Duodenal mucosa (tissue), 2 donors: ENCODE results near the gene MPRIP.

Experiments
- H3K27ac ChIP-seq: one replicate; pipeline ENCODE4 v1.7.0; 2013; ENCODE audit warnings: low read depth, low read length
- H3K27me3 ChIP-seq, 2 donors: one replicate each; pipeline ENCODE4 v1.7.0; 2013; ENCODE audit warnings: low read length in 2 of 2, control low read depth in 1 of 2; ENCODE audit not compliant: insufficient read depth in 2 of 2, control insufficient read depth in 1 of 2
- H3K36me3 ChIP-seq, 2 donors: one replicate each; pipeline ENCODE4 v1.7.0; 2013; ENCODE audit warnings: low read length in 2 of 2, control low read depth in 1 of 2; ENCODE audit not compliant: insufficient read depth in 2 of 2, control insufficient read depth in 1 of 2
- H3K4me1 ChIP-seq, 2 donors: one replicate each; pipeline ENCODE4 v1.7.0; 2013; ENCODE audit warnings: low read length in 2 of 2, control low read depth in 1 of 2; ENCODE audit not compliant: insufficient read depth in 2 of 2, control insufficient read depth in 1 of 2
- H3K4me3 ChIP-seq, 2 donors: one replicate each; pipeline ENCODE4 v1.7.0; 2013; ENCODE audit warnings: low read length in 2 of 2, low read depth in 1 of 2
- H3K9ac ChIP-seq, 2 donors: one replicate each; pipeline ENCODE4 v1.7.0; 2013; ENCODE audit warnings: low read length in 2 of 2, low read depth in 1 of 2
- H3K9me3 ChIP-seq, 2 donors: one replicate each; pipeline ENCODE4 v1.7.0; 2013; ENCODE audit warnings: low read length in 2 of 2, control low read depth in 1 of 2; ENCODE audit not compliant: control insufficient read depth in 1 of 2

The MPRIP gene

DNA sequence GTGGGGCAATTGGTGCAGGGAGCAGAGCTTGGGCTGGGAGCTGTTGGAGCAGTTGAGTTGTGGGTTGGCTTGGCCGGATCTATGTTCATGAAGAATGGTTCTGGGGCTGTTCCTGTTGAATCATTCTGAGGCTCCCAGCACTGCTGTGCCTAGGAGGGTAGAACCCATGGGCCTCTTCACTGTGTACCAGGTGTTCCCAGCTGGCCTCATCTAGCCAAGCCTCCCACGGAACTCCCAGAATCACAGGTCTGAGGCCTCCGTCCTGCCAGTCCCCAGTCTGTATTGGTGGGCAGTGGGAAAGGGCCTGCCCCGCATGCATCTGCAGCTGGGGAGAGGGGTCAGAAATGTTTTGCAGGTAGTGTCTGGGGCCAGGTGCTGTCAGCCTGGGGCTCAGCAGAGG is 74.1 kb downstream of the MPRIP start:
- H3K36me3 ChIP-seq = no peaks in the 10 kb centered on the region
- H3K4me3 ChIP-seq = no peak overlapping the region
- H3K27me3 ChIP-seq = no peaks in the 10 kb centered on the region
- H3K4me1 ChIP-seq = peaks cover 29 to 32% of the 10 kb centered on the region in 2 donors
- H3K9ac ChIP-seq = no peak overlapping the region
- H3K27ac ChIP-seq = no peak overlapping the region
- no peaks in the 10 kb centered on the region for H3K9me3 ChIP-seq

DNA sequence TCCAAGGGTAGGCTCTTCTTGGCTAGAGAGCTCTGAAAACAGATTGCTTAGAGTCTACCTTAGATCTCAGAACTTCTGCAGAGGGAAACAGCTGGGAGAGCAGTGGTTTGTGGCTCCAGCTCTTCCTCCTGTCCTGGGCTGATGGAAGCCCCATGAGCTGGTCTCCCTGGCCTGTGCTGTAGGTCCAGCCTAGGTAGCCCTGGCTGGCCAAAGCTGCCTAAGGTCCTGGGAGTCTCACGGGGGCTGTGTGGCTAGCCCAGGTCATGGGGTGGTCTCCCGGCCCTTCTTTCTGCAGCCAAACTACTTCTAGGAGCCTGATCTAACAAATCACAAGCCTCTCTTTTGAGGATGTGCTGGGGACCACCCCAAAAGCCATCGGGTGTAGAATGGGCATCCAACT is 75.7 kb downstream of the MPRIP start:
- no peaks in the 10 kb centered on the region for H3K27me3 ChIP-seq
- H3K4me3 ChIP-seq = peak overlapping the region in 1 of 2 donors; percentile 21
- no peaks in the 10 kb centered on the region for H3K36me3 ChIP-seq
- no peak overlapping the region for H3K27ac ChIP-seq
- no peaks in the 10 kb centered on the region for H3K9me3 ChIP-seq
- no peak overlapping the region for H3K9ac ChIP-seq
- peaks cover 29 to 32% of the 10 kb centered on the region in 2 donors for H3K4me1 ChIP-seq

- no peak overlapping the region for H3K27ac ChIP-seq
- no peaks in the 10 kb centered on the region for H3K27me3 ChIP-seq
- H3K9ac ChIP-seq = peak overlapping the region; percentile 2 to 7
- peak overlapping the region; percentile 21 to 38 for H3K4me3 ChIP-seq
- no peaks in the 10 kb centered on the region for H3K9me3 ChIP-seq
- H3K4me1 ChIP-seq = peaks cover 29 to 32% of the 10 kb centered on the region in 2 donors
- no peaks in the 10 kb centered on the region for H3K36me3 ChIP-seq
Measured at GRCh38 chr17:17118399-17118798, 76.1 kb downstream of the MPRIP start.

- no peaks in the 10 kb centered on the region for H3K9me3 ChIP-seq
- H3K4me3 ChIP-seq = no peak overlapping the region
- no peaks in the 10 kb centered on the region for H3K27me3 ChIP-seq
- peak overlapping the region; percentile 26 for H3K27ac ChIP-seq
- peak overlapping the region in 1 of 2 donors; percentile 7 for H3K9ac ChIP-seq
- H3K36me3 ChIP-seq = no peaks in the 10 kb centered on the region
- peaks cover 29 to 32% of the 10 kb centered on the region in 2 donors for H3K4me1 ChIP-seq
Measured at GRCh38 chr17:17119106-17119505, 76.8 kb downstream of the MPRIP start.

GRCh38 chr17:17119533-17119932 is 77.3 kb downstream of the MPRIP start:
- peaks cover 29 to 32% of the 10 kb centered on the region in 2 donors for H3K4me1 ChIP-seq
- H3K36me3 ChIP-seq = no peaks in the 10 kb centered on the region
- H3K27ac ChIP-seq = peak overlapping the region; percentile 26
- H3K27me3 ChIP-seq = no peaks in the 10 kb centered on the region
- no peaks in the 10 kb centered on the region for H3K9me3 ChIP-seq
- peak overlapping the region in 1 of 2 donors; percentile 7 for H3K9ac ChIP-seq
- no peak overlapping the region for H3K4me3 ChIP-seq

DNA sequence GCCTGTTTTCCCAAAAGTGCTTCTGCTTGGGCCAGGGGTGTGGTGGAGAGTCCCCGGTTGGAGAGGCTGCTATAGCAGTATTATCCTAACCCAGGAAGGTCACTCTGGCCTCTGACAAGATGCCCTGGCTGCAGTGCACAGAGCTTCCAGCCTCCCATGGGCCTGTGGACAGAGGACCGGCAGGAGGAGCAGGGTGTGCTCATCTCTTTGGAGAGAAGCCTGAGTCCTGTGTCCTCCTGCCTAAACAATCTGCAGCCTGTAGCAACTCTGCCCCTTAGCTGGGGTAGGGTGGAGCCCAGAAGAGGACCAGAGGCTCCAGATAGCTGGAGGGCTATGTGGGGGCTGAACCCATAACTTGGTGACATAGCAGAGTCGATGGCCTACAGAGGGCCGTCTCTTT is 78.0 kb downstream of the MPRIP start:
- Histone ChIP-seq H3K4me3 (no peak overlapping the region), H3K9ac (no peak overlapping the region), H3K9me3 (no peaks in the 10 kb centered on the region), H3K4me1 (peaks cover 29 to 32% of the 10 kb centered on the region in 2 donors), H3K27ac (no peak overlapping the region), H3K36me3 (no peaks in the 10 kb centered on the region), H3K27me3 (no peaks in the 10 kb centered on the region)

GRCh38 chr17:17120701-17121100 is 78.4 kb downstream of the MPRIP start:
- Histone ChIP-seq H3K4me3 (no peak overlapping the region), H3K27me3 (no peaks in the 10 kb centered on the region), H3K36me3 (no peaks in the 10 kb centered on the region), H3K27ac (no peak overlapping the region), H3K9ac (no peak overlapping the region), H3K4me1 (peaks cover 29 to 32% of the 10 kb centered on the region in 2 donors), H3K9me3 (no peaks in the 10 kb centered on the region)

GRCh38 chr17:17121162-17121561 is 78.9 kb downstream of the MPRIP start:
- H3K27ac ChIP-seq = no peak overlapping the region
- H3K4me3 ChIP-seq = no peak overlapping the region
- H3K27me3 ChIP-seq = no peaks in the 10 kb centered on the region
- H3K36me3 ChIP-seq = no peaks in the 10 kb centered on the region
- H3K9ac ChIP-seq = no peak overlapping the region
- peaks cover 29 to 32% of the 10 kb centered on the region in 2 donors for H3K4me1 ChIP-seq
- H3K9me3 ChIP-seq = no peaks in the 10 kb centered on the region

DNA sequence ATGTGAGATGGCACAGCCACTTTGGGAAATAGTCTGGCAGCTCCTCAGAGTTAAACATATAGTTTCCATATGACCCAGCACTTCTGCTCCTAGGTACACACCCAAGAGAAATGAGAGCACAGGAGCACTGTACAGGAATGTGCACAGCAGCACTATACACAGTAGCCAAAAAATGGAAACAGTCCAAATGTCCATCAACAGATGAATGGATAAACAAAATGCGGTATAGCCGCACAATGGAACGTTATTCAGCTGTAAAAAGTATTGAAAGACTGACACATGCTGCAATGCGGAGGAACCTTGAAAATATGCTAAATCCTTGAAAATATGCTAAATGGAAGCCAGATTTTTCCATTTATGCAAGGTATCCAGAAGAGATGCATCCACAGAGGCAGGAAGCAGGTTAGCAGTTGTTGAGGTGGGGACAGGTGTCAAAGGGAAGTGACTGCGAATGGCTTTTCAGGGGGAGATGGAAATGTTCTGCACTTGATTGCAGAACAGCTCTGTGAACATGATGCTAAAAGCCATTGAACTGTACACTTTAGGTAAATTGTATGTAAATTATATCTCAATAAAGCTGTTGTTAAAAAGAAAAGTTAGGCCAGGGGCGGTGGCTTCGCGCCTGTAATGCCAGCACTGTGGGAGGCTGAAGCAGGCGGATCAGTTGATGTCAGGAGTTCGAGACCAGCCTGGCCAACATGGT is 80.7 kb downstream of the MPRIP start:
- H3K9ac ChIP-seq = no peak overlapping the region
- peaks cover 25 to 26% of the 10 kb centered on the region in 2 donors for H3K4me1 ChIP-seq
- H3K27ac ChIP-seq = no peak overlapping the region
- no peaks in the 10 kb centered on the region for H3K27me3 ChIP-seq
- H3K4me3 ChIP-seq = no peak overlapping the region
- peaks cover 6 to 13% of the 10 kb centered on the region in 2 donors for H3K36me3 ChIP-seq
- no peaks in the 10 kb centered on the region for H3K9me3 ChIP-seq

- Histone ChIP-seq H3K9ac (no peak overlapping the region), H3K36me3 (peaks cover 11 to 27% of the 10 kb centered on the region in 2 donors), H3K9me3 (no peaks in the 10 kb centered on the region), H3K4me3 (no peak overlapping the region), H3K27ac (no peak overlapping the region), H3K4me1 (peaks cover 11 to 12% of the 10 kb centered on the region in 2 donors), H3K27me3 (no peaks in the 10 kb centered on the region)
Measured at GRCh38 chr17:17124341-17124740, 82.1 kb downstream of the MPRIP start.
